Dedifferentiated amniotic fluid mesenchymal stem cell (primary cell): ENCODE results near the gene AUTS2.

ENCODE experiments used
- DNase-seq: peaks from one replicate; pipeline ENCODE4 v3.0.0-alpha.2; 2016; ENCODE audit errors: extremely low spot score

Gene AUTS2

GRCh38 chr7:69687739-69688433, 89.6 kb downstream of the AUTS2 start:
- no peak for DNase-seq

- DNase-seq = no peak
Measured at GRCh38 chr7:69690329-69690728, 92.1 kb downstream of the AUTS2 start.

GRCh38 chr7:69691327-69691726, 93.1 kb downstream of the AUTS2 start:
- no peak for DNase-seq

DNA sequence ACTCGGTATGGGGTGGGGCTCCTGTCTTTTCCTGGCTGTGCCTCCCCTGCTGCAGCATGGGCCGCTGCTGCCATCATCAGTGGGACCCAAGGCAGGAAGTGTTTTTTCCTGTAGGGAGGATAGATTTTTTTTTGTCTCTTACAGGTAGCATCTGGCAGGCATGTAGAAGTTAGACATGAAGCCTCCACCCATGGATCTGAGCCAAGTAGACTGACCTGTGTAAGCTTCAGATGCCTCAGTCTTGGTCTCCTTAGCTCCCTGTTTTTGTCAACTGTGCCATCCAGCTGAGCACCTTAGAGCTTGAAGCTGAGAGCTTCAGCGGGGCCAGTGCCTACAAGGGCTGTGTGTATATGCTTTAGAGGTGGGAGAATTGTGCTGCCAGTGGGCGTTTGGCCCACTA, 93.5 kb downstream of the AUTS2 start:
- DNase-seq = no peak

DNA sequence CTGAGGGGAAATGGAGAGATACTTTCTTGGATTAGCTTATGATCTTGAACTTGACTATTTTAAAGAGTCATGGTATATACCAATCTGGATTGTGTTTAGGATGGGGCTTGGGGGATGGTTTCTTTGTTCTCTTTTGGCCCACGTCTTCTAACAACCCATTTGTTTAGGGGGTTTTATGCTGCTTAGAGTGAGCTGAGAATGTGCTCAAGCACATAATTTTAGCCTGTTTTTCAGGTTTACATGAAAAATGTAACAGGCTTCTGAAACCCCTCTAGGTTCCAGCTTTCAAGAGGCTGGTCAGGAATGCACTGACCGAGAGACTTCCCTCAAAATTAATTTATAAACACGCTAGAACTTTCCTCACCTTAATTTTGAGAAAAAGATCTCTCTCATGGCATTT, 94.3 kb downstream of the AUTS2 start:
- no peak for DNase-seq

DNA sequence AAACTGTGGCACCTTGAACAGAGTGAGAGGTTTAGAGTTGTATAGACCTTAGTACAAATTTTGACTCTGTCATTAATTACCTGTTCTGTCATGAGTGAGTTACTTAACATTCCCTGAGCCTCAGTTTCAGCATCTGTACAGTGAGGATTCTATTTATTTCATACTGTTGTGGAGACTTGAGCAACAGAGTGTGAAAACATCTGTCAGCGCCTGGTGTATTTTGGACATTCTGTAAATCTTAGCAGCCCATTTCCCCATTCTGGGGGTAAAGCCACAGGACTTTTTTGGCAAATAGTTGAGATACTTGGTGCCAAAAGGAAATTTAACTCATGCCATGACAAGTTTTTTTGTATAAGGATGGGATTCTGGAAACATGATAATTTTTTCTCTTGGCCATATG, 94.8 kb downstream of the AUTS2 start:
- no peak for DNase-seq

GRCh38 chr7:69696054-69696591, 97.8 kb downstream of the AUTS2 start:
- DNase-seq = no peak

DNA sequence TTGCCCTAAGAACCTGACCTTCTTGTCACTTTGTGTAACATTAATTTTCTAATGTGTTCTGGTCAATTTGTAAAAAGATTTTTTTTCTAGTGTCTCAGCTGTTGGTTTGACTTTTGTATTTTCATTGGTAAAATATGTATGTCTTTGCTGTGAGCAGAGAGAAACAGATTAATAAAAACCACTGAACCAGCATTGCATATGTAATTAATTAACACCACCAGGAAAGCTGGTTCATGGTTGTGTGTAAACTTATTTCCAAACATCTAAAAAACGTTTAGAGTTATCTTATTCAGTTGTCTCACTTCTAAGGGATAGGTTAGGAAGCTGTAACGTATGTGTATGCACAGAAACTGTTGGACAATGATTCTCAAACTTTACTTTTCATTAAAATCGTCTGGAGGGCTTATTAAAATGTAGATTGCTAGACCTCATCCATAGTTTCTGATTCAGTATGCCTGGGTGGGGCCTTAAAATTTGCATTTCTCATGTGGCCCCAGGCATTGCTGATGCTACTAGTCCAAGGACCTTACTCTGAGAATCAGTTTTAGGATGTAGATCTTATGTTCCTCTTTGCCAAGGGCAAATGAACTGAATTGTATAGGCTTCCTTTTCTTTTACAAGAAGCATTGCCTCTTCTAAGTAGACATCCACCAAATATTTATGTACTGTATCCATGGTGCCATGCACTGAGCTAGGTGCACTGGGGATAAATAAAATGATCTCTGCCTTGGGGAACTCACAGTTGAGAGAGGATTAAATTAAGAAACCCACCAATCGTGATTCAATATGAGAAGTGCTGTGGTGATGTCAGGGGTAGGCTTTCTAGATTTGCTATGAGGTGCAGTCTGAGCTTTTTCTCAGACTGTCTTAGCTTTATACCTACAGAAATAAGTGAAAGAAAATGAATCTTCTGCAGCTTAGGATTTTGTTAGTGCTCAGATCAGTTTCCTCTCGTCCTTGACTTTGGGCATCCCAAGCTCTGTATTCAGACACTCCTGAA, 98.7 kb downstream of the AUTS2 start:
- no peak for DNase-seq

DNA sequence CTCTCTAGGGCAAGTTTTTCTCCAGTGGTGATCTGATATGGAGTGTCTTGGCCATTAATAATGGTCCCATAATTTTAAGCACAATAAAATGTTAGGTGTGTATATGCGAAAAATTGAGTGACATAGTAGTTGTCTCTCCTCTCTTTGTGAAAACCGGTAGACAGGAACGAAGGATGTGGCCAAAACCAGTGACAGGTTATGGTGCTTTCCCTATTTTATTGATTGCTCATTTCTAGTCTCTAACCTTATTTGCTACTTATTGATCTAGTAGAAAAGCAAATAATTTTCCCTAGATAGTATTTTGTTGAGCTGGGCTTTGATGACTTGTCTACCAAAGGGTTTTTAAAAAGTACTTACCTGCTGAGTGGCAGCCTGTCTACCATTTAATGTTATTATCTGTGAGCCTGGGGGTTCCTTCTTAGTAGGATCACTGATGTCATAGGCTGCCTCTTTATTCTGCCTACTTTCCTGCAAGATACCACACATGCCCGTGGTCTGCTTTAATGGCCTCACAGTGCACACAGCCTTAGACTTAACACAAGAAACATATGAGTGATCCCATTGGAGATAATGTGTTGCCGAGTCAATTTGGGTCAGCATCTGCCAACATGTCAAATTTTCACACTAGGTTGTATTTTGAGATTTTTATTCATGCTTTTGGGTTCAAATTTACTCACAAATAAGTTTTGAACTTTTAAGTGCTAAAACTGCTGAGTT, 100.0 kb downstream of the AUTS2 start:
- DNase-seq = no peak

GRCh38 chr7:69699931-69700330, 101.7 kb downstream of the AUTS2 start:
- DNase-seq = no peak

DNA sequence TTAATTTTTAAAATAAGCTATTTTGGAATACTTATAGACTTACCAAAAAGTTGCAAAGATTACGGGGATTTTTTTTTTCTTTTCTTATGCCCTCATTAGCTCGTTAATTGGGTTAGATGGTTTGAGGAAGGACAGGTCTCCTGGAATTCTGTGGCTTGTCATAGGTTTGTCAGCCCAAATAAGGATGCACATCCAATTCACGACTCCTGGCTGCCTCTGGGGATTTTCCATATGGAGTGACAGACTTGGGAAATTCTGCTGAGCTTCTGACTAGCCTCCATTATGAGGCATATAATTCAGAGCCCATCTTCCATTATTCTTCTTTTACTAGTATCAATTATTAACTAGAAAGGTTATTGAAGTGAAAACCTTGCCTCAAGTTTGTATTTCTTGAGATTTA, 102.1 kb downstream of the AUTS2 start:
- DNase-seq = no peak

GRCh38 chr7:69701288-69701687, 103.0 kb downstream of the AUTS2 start:
- DNase-seq = no peak

DNA sequence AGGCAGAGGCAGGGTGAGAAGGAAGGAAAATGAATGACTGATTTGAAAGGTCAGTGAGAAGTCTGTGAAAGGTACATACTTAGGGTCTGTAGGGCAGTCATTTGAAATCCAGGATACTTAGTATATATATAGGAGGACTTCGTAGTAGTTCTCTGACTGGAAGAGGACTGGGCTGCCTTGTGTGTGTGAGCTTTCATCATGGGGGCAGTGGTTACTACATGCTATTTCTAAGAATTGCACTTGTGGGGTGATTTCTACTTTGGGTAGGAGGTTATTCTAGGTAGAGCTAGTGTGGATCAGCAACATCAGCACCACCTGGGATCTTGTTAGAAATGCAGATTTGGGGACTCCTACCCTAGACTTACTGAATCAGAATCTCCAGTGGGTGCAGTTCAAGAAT, 104.1 kb downstream of the AUTS2 start:
- no peak for DNase-seq

DNA sequence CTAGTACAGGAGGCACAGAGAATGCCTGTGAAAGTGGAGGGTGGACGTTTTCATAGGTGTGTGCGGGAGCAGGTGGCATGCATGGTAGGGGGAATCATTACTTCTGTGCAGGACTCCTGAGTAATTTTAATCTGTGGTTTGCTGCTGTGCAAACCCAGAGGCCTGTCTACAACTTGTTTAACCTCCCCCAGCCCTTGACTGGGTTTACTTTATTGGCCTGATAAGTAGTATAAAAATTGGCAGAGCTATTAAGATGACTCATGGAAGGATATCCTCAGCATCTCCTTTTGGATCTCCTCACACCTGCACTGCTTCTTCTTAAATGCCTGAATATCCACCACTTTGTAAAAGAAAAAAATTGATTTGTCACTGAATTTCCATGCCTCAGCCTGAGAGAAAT, 104.8 kb downstream of the AUTS2 start:
- no peak for DNase-seq

- no peak for DNase-seq
Measured at GRCh38 chr7:69706070-69706469, 107.8 kb downstream of the AUTS2 start.

GRCh38 chr7:69708857-69709256, 110.6 kb downstream of the AUTS2 start:
- DNase-seq = no peak

- DNase-seq = no peak
Measured at GRCh38 chr7:69710768-69711438, 112.6 kb downstream of the AUTS2 start.

GRCh38 chr7:69714886-69715576, 116.8 kb downstream of the AUTS2 start:
- no peak for DNase-seq

GRCh38 chr7:69717221-69717620, 118.9 kb downstream of the AUTS2 start:
- DNase-seq = no peak

GRCh38 chr7:69719717-69720116, 121.4 kb downstream of the AUTS2 start:
- no peak for DNase-seq

DNA sequence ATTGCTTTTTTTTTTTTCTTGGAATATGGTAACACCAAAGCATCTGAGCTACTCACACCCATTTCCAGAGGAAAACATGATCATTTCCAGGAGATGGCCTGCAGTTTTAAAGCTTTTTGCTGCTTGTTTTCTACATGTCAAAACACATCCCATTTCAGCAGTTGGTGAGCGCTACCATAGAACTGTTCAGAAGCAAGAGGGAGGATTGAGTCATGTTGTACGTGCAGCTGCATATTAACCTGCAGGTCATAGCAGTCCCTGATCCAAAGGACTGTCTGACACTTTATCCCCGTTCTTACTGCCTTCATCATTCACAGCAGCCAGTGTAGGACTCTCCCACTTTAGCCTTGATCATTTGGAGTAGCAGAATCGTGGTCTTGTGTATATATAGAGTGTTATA, 124.6 kb downstream of the AUTS2 start:
- no peak for DNase-seq
